SIG-M5 treated with dmso at 0.1 percent for 504 hours (cell line): Measurements from ENCODE around the gene FADS2.
"Not testable (repeated sequence)": the region's sequence is repeated elsewhere in the genome, so short reads cannot be mapped to it uniquely, and the experiment has no call there.

Experiments
- DNase-seq: peaks from one replicate; lab custom pipeline; 2025; ENCODE audit not compliant: unreplicated experiment; lab: John Stamatoyannopoulos, UW

FADS2 gene

DNA sequence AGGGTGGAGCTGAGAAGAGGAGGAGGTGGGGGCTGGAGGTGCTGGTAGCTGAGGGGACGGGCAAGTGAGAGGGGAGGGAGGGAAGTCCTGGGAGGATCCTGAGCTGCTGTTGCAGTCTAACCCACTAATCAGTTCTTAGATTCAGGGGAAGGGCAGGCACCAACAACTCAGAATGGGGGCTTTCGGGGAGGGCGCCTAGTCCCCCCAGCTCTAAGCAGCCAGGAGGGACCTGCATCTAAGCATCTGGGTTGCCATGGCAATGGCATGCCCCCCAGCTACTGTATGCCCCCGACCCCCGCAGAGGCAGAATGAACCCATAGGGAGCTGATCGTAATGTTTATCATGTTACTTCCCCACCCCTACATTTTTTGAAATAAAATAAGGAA lies 38.9 kb downstream of the FADS2 start:
- DNase-seq: no peak

DNA sequence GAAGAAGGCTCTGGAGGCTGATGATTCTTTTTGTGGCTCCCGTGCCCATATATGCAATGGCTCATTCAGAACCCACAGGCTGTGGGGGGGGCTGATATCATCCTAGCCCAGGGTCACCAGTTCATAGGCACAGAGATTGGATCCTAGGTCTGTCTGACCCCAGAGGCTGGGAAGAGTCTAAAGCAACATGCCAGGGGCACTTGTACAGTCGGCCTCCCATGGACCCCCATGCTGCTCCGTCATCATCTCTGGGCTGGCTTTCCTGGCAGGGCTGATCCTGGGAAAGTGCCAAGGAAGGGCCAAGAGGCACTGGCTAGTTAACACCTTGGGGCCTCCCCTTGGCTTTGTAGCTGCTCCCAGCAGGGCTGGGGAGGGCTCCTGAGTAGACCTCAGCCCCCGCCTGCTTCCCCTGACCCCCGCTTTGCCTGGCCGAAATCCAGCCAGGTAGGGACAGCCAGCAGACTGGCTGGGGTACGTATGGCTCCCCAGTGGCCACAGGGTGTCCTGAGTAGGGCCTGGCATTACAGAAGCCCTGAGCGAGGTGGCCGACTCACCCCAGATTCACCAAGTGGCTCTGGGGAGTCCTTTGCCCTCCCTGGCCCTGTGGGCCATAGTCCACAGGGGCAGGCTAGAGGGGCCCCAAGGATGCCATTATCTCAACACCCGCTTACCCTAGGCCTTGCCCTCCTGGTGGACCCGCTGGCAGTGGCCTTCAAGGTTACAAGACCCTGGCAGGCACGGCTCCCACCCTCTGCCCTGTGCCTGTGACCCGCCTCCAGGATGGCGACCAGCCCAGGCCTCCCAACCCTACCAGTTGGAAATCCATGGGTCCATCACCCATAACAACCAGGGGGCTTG lies 40.7 kb downstream of the FADS2 start:
- DNase-seq: no peak

DNA sequence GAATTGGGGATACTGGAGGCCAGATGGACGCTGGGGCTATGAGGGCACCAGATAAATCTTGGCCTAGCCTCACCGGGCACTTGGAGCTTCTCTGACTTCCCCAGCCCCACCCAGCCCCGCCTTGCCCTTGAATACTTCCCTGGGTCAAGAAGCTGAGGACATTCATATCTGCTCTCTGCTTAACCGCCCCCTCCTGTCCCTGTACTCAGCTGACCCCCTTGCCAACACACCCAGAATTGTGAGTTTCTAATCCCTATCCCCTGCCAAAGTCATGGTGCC lies 41.3 kb downstream of the FADS2 start:
- no peak for DNase-seq

- DNase-seq: no peak
Observed at GRCh38 chr11:61869708-61870451, 41.8 kb downstream of the FADS2 start.

DNA sequence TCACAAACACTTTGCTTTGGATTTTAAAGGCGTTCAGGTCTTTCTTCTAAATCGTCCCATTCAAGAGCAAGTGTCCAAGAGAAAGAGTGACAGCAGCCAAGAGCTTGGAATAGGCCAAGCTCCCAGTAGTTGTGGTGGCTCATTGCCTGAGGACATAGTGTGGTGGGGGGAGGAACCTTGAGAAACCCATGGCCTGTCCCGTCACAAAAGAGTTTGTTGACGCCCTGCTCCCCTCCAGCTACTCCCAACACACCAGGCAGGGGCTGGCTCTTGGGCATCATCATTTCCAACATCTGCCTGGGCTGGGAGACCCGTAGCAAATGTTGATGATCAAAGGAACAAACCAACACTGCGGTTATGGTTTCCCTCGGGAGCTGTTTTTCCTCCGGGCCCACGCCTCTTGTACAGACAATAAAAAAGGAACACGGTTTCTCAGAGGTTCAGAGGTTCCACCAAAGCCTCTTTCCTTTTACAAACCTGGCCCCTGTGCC lies 42.5 kb downstream of the FADS2 start:
- DNase-seq: no peak

DNA sequence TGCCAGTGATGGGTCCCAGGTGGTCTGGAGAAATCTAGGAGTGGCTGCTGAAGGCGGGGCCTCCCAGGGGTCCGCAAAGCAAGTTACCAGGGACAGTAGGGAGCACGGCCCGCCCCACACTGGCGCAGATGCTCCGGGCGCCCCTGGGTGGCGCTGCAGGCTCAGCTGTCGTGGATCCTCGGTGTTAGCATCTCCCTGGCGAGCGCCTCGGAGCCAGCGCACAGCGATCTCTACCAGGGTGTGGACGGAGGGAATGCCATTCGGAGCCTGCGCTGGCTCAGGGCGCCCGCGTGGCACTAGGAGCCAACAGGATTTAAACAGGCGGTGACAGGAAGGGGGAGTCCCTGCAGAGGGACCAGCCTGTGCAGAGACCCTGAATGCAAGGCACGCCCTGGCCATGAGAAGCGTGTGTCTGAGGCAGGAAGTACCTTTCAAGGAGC lies 43.1 kb downstream of the FADS2 start:
- DNase-seq: peak; percentile 39

DNA sequence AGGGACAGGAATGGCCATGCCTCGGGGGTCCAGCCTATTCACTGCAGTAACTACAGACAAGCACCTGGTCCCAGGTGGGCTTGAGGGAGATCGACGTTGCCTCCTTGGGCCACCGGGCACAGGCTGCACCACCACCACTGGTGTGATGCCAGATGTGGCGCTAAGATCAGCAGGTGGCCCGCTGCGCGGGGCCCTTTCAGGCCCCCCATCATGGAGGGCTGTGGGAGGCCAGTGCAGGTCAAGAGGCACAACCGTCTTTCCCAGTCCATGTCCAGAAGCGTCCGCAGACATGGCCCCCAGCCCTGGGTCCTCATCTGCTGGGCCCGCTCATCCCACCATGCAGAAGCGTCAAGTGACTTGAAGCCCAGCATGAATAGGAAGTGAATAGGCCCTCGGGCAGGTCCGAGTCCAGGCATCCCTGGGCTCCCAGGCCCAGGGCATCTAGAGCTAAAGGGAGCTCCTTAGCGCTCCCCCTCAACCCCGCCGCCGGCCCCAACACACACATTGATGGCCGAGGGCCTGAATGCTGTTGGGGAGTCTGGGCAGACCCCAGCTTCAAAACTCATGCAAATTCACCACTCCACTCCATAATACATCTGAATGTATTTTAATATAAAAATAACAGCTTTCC lies 45.0 kb downstream of the FADS2 start:
- DNase-seq: no peak

DNA sequence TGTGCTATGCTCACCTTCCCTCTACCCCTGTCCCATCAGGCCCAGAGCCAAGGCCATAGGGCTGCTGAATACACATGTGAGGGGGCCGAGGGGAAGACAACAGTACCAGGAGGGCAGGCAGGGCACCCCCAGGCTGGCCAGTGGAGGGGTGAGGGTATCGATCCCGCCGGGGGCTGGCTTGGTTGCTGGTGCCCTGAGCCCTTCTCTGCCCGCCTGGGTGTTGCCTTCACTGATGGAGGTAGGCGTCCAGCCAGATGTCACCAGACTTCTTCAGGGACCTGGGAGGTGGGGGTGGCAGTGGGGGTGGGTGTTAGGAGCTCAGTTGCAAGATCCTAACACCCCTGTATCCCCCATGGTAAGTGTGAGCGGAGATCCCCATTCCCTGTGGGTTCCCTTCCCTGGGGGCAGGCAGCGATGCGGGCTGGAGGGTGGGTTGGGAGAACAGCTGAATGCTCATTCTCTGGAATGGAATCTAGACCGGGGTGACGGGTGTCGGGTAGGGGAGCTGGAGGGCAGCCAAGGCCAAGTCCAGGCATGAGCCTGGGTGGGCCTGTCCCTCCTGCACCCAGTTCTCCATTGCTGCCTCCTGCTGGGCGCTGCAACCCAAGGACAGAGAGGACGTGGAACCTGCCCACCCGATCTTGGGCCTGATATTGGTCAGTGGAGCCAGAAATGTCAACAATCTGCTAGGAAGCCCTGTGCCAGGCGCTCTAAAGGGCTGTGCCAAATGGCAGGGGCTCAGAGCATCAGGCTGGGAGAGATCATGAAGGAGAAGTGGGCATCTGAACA lies 45.7 kb downstream of the FADS2 start:
- no peak for DNase-seq

- no peak for DNase-seq
Observed at GRCh38 chr11:61874377-61874809, 46.3 kb downstream of the FADS2 start.

DNA sequence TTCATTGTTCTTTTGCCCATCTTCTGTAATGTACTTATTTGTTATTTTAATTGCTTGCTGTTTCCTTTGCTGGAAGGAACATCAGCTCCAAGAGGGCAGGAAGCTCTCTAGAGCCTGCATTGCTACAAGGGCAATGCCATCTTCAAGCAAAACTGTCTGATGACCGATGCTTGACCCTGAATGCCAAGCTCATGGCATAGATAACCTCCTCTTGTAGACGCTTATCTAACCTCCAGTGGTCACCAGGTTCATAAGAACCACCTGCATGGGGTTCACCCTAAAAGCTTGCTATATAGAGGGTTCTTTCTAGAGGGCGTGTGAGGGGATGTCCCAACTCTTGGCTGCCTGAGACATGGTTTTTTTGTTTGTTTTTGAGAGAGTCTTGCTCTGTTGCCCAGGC lies 46.8 kb downstream of the FADS2 start:
- no peak for DNase-seq

- no peak for DNase-seq
Observed at GRCh38 chr11:61875698-61876097, 47.6 kb downstream of the FADS2 start.

- DNase-seq: no peak
Observed at GRCh38 chr11:61879152-61879551, 51.1 kb downstream of the FADS2 start.

DNA sequence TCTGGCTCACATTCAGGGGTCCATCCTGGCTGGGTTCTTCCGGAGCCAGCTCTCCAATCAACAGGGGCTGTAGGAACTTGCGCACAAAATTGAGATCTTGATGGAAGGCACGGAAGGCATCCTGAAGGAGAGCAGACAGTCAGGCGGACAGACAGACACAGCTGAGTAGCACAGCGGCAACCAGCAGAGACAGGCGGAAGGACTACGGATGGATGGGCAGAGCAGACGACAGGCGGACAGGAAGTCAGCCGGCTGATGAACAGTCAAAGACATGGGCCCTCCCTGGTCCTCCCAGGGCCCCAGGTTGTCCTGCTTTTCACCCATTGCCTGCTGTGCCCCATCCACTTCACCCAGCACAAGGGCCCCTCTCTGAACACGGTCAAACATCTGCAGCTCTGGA lies 51.9 kb downstream of the FADS2 start:
- no peak for DNase-seq

- no peak for DNase-seq
Observed at GRCh38 chr11:61880454-61880853, 52.4 kb downstream of the FADS2 start.

DNA sequence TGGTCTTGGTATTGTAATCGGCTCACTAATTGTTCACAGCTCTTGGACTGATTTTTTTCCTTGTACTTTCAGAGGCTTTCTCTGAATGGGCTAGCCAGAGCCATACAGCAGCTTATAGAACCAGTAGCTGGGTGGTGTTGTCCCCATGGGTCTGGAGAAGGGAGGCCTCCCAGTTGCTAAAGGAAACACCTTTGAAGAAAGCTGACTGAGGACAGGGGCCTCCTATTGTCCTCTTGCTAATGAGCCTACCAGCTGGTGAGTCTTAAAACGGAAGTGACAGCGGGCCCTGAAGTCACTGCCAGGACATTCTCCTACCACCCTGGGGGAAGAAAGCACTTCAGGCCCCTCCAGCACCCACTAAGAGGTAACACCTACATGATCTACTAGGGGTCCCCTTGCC lies 53.3 kb downstream of the FADS2 start:
- DNase-seq: no peak

DNA sequence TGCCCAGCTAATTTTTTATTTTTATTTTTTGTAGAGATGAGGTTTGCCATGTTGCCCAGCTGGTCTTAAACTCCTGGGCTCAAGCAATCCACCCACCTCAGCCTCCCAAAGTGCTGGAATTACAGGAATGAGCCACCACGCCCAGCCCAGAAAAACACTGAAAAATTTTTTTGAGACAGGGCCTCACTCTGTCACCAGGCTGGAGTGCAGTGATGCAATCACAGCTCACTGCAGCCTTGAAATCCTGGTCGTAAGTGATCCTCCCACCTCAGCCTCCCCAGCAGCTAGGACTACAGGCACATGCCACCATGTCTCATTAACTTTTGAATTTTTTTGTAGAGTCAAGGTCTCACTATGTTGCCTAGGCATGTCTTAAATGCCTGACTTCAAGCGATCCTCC lies 54.2 kb downstream of the FADS2 start:
- DNase-seq: not testable (repeated sequence)

DNA sequence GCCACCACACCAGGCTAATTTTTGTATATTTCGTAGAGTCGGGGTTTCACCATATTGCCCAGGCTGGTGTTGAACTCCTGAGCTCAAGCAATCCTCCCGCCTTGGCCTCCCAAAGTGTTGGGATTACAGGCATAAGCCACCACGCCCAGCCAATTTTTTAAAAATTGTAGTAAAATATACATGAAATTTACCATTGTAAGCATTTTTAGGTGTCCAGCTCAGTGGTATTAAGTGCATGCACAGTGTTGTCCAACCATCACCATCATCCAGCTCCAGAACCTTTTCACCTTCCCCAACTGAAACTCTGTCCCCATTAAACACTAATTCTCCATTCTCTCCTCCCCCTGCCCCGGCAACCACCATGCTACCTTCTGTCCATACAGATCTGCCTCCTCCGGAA lies 54.8 kb downstream of the FADS2 start:
- DNase-seq: no peak

DNA sequence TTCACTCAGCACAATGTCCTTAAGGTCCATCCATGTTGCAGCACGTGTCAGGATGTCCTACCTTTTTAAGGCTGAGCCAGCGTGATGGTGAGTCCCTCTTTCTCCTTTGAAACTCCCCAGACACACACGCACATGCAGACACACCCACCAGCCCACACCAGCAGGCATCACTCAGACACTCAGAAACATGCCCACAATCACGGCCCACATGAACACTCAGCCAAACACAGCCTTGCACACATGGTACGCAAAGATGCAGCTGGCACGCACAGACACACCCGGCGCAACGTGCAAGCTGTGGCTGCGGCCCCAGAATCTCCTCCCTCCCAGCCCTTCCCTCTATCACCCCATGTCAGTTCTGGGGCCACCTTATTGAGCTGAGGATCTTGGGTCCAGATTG lies 55.2 kb downstream of the FADS2 start:
- DNase-seq: no peak

- DNase-seq: no peak
Observed at GRCh38 chr11:61883947-61884346, 55.8 kb downstream of the FADS2 start.

DNA sequence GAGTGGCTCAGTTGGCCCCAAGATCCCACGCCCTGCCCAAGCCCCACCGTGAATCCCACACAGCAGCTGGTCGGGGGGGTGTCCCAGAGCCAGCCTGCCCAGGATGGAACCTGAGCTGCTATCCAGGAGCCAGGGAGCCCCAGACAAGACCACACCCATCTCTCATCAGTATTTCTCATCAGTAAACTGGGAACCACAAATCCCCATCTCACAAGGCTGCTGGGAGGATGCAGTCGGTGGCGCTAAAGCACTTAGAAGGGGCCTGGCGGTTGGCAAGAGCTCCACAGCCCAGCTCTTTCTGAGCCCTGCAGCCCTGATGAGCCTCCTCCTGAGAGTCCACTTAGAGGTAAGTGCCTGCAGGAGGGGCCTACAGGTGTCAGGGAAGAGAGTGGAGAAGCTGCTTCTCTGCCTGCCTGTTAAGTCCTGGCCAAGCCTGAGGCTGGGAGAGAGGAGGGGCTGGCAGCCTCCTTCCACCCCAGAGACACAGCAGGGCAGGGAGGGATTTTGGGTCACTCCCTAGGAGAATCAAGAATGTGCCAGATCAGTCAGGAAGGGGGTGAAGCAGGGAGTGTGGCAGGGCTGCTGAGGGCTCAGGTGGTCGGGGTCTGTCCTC lies 57.2 kb downstream of the FADS2 start:
- DNase-seq: no peak
